Spleen (tissue), 11 donors: ENCODE results near the gene FRYL. TPM values are rescaled to one million over a fixed set of nuclear protein-coding genes. Genes with fewer than 3 reads are reported as not detected.

Experiments
- DNase-seq: peaks from one replicate; pipeline ENCODE4 v3.0.0-alpha.2; 2020
- H3K27ac ChIP-seq, 8 donors: fragments of 200-600 bp; sonication (generic) in 7 of 8; 1 replicate in 4 of 8; 2 replicates in 4 of 8; pipeline versions ENCODE4 v1.5.0 to v1.8.0; 2016 to 2021; ENCODE audit warnings: inconsistent platforms in 4 of 8, mild to moderate bottlenecking in 4 of 8, moderate library complexity in 1 of 8
- H3K27me3 ChIP-seq, 7 donors: fragments of 200-600 bp; sonication (generic) in 6 of 7; replicated peaks in 1 of 7; 1 replicate in 4 of 7; 2 replicates in 3 of 7; pipeline versions ENCODE4 v1.5.0 to v1.8.0; 2016 to 2021; ENCODE audit warnings: inconsistent platforms in 3 of 7, mild to moderate bottlenecking in 1 of 7
- H3K36me3 ChIP-seq, 6 donors: fragments of 200-600 bp; sonication (generic) in 5 of 6; 1 replicate in 4 of 6; 2 replicates in 2 of 6; pipeline versions ENCODE4 v1.5.0 to v1.8.0; 2016 to 2021; ENCODE audit warnings: inconsistent platforms in 2 of 6
- H3K4me1 ChIP-seq, 6 donors: fragments of 200-600 bp; sonication (generic) in 5 of 6; 1 replicate in 3 of 6; 2 replicates in 3 of 6; pipeline versions ENCODE4 v1.5.0 to v1.8.0; 2016 to 2021; ENCODE audit warnings: inconsistent platforms in 3 of 6
- H3K4me3 ChIP-seq, 8 donors: fragments of 200-600 bp; sonication (generic) in 7 of 8; 1 replicate in 4 of 8; 2 replicates in 4 of 8; pipeline versions ENCODE4 v1.5.0 to v1.8.0; 2016 to 2021; ENCODE audit warnings: inconsistent platforms in 4 of 8, mild to moderate bottlenecking in 4 of 8, moderate library complexity in 2 of 8
- H3K9me3 ChIP-seq, 8 donors: fragments of 200-600 bp; sonication (generic) in 7 of 8; 1 replicate in 4 of 8; 2 replicates in 4 of 8; pipeline versions ENCODE4 v1.5.0 to v1.8.0; 2016 to 2021; ENCODE audit warnings: inconsistent platforms in 4 of 8
- CTCF ChIP-seq, 11 experiments: fragments of 200-600 bp in 7 of 11; fragments of 450-650 bp in 4 of 11; sonication (generic) in 4 of 11; IDR thresholded peaks in 8 of 11; conservative IDR thresholded peaks in 3 of 11; 1 replicate in 7 of 11; 2 replicates in 4 of 11; pipeline versions ENCODE4 v1.4.0 to v1.8.0; 2016 to 2021; ENCODE audit warnings: antibody characterized with exemption in 11 of 11, inconsistent platforms in 4 of 11, mild to moderate bottlenecking in 1 of 11
- POLR2A ChIP-seq, 3 donors: fragments of 450-650 bp; IDR thresholded peaks; one replicate each; pipeline ENCODE4 v1.5.1; 2017; ENCODE audit warnings: antibody characterized with exemption in 3 of 3, mild to moderate bottlenecking in 1 of 3
- POLR2AphosphoS5 ChIP-seq, 3 donors: sonication (generic); formaldehyde crosslinking; IDR thresholded peaks; one replicate each; pipeline ENCODE4 v1.5.1; 2017; ENCODE audit warnings: antibody characterized with exemption in 3 of 3
- WGBS, 5 donors: extraction: QIAGEN DNeasy Blood & Tissue Kit in 3 of 5; methylation state at CpG; one replicate each; pipeline versions ENCODE4 v1.1.5 to v1.1.7; 2013 to 2018; 5-methylcytosine and 5-hydroxymethylcytosine counted together
- intact Hi-C: fragments of 100-400 bp; cut with DNase I; formaldehyde crosslinking; loops from one replicate; pipeline ENCODE4 v1.15.0; 2023; ENCODE audit warnings: low total_unique reads
- polyA plus RNA-seq, 3 donors: library from polyadenylated mRNA; stranded (reverse); fragments of 200-250 nt; gene quantifications; one replicate each; pipeline ENCODE4 v1.2.1, GENCODE V29; 2013
- total RNA-seq, 7 donors: library from RNA; depleted of rRNA in 3 of 7; stranded (reverse); fragments of >200 nt in 3 of 7; fragmentation: NEBNext Ultra II Directional in 4 of 7; extraction: Animal tissue kit (Norgen Biotek cat#: 25700) in 4 of 7; gene quantifications; one replicate each; pipeline versions ENCODE4 v1.1.0 to v1.2.1, GENCODE V29; 2016 to 2021
- donor health status: healthy with polysubstance abuse.
- donor health status: DM: no; HTN: no; CAD: no; lungs with moderate emphysema.
- donor health status: DM: no; HTN: no; CAD: no.
- donor health status: Bipolar disorder and iron deficiency.
- donor health status: healthy.
- donor health status: DM: no; HTN: no; CAD: no.
- donor health status: DM: yes; HTN: yes; CAD: no.

FRYL gene
- total and polyA plus RNA-seq, 10 donors, result 14.2 to 118 (median 94.9) TPM

- no peak for TF ChIP-seq POLR2A (IDR thresholded peaks at IDR 0.05)
- TF ChIP-seq POLR2AphosphoS5 (IDR thresholded peaks at IDR 0.05), result no peak
- no peak for TF ChIP-seq CTCF (IDR thresholded peaks at IDR 0.05 in 8 of 11, conservative IDR thresholded peaks at IDR 0.05 in 3 of 11)
- H3K27ac ChIP-seq, result no peak overlapping the region
- 11 to 17% (median 16%) methylated on average over 14 of the region's 14 CpGs for WGBS, 5 donors
- peaks cover 0 to 22% (median 17%) of the 10 kb centered on the region in 6 donors for H3K4me1 ChIP-seq
- intact Hi-C loops, result no loop called here
- peak overlapping the region in 7 of 8 donors; percentile 24 to 64 (median 33) for H3K4me3 ChIP-seq
- H3K27me3 ChIP-seq, result peaks cover 10 to 72% (median 64%) of the 10 kb centered on the region in 7 donors
- H3K36me3 ChIP-seq, result no peaks in the 10 kb centered on the region
- H3K9me3 ChIP-seq, result no peaks in the 10 kb centered on the region
- no peak for DNase-seq
Measured at GRCh38 chr4:48489683-48490011, 290.4 kb downstream of the FRYL start.

DNA sequence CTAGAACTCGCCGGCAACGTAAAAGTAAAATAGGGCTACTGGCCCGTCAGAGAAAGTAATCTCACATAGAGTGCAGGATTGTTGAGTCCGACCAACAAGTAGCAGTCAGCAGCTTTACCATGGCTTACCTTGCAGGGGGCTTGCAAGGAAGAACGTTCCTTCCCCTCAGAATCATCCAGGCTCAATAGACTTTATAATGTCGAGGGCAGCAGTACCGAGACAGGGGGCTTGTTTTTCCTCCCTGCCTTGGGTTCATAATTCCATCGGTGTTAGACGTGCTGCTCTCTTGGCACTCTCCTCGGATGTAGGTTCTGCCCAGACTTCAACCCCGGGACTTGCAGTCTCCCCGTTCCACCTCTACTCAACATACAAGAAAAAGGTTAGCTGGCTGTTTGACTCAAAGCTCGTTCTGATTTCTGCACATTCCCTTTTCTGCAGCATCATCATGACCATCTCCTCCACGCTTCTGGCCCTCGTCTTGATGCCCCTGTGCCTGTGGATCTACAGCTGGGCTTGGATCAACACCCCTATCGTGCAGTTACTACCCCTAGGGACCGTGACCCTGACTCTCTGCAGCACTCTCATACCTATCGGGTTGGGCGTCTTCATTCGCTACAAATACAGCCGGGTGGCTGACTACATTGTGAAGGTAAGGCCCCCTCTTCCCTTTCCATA is 295.4 kb downstream of the FRYL start:
- 20 to 29% (median 27%) methylated on average over 22 of the region's 22 CpGs for WGBS, 5 donors
- DNase-seq, result no peak
- no peaks in the 10 kb centered on the region for H3K36me3 ChIP-seq
- peaks cover 8 to 23% (median 16%) of the 10 kb centered on the region in 6 donors for H3K4me1 ChIP-seq
- H3K27me3 ChIP-seq, result peaks cover 2 to 96% (median 82%) of the 10 kb centered on the region in 7 donors
- H3K27ac ChIP-seq, result no peak overlapping the region
- no peaks in the 10 kb centered on the region for H3K9me3 ChIP-seq
- peak overlapping the region in 3 of 8 donors; percentile 20 to 67 (median 41) for H3K4me3 ChIP-seq
- intact Hi-C loops, result no loop called here
- no peak for TF ChIP-seq CTCF (IDR thresholded peaks at IDR 0.05 in 8 of 11, conservative IDR thresholded peaks at IDR 0.05 in 3 of 11)

GRCh38 chr4:48483777-48484493 is 296.1 kb downstream of the FRYL start:
- Histone ChIP-seq H3K27me3 (peaks cover 0 to 92% (median 75%) of the 10 kb centered on the region in 7 donors), H3K27ac (no peak overlapping the region), H3K4me1 (peaks cover 8 to 20% (median 15%) of the 10 kb centered on the region in 6 donors), H3K36me3 (no peaks in the 10 kb centered on the region), H3K4me3 (peak overlapping the region; percentile 17 to 67 (median 29)), H3K9me3 (no peaks in the 10 kb centered on the region)
- TF ChIP-seq POLR2AphosphoS5 (IDR thresholded peaks at IDR 0.05) (peak in 1 of 3 donors; percentile 26), POLR2A (IDR thresholded peaks at IDR 0.05) (no peak), CTCF (IDR thresholded peaks at IDR 0.05 in 8 of 11, conservative IDR thresholded peaks at IDR 0.05 in 3 of 11) (no peak)
- intact Hi-C loops, result no loop called here
- WGBS, 5 donors, result 8 to 13% (median 10%) methylated on average over 56 to 66 of the region's 66 CpGs
- DNase-seq, result peak; percentile 72
